ENCODE data around the gene MAGEF1.

The MAGEF1 gene

GRCh38 chr3:184663756-184664155 lies 48.1 kb downstream of the MAGEF1 start:
- DNase-seq, result no peak

GRCh38 chr3:184663356-184663755 lies 48.5 kb downstream of the MAGEF1 start:
- DNase-seq, result no peak

- DNase-seq, result no peak
Observed at GRCh38 chr3:184662187-184662586, 49.7 kb downstream of the MAGEF1 start.

GRCh38 chr3:184660931-184661330 lies 50.9 kb downstream of the MAGEF1 start:
- DNase-seq, result no peak
